Stimulated activated naive CD4-positive, alpha-beta T cell treated with Interleukin-2 at 50 U/mL for 16 hours (primary cell): ENCODE results near the gene TBC1D12.
"Not testable (repeated sequence)": the region's sequence is repeated elsewhere in the genome, so short reads cannot be mapped to it uniquely, and the experiment has no call there.

Experiments
- DNase-seq: peaks from one replicate; lab custom pipeline; 2025; lab: John Stamatoyannopoulos, UW

The TBC1D12 gene

GRCh38 chr10:94402204-94402842 lies at the start of gene TBC1D12:
TBC1D12 (plus strand) TSS chr10:94402541; CDS start chr10:94402614, 73 bp downstream.
- DNase-seq = peak; percentile 12

- no peak for DNase-seq
These were observed 49.0 kb upstream of the TBC1D12 start for GRCh38 chr10:94353336-94353735.

DNA sequence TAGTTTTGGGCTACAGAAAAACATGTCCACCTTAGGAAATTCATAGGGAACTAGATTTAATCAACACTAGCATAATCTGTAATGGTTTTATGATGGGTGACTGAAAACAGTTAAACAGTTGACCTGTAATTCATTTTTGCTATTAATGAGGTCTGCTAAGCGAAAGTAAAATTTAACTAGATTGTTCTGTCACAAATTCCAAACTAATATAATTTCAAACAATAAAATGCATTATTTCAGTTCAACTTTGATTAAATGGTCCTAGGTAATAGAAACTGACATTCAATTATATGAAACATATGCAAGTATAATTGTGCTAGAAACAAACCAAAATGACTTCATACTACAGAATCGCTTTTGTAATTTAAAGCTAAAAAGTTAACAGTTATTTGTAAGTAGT lies 46.5 kb upstream of the TBC1D12 start:
- DNase-seq = no peak

- no peak for DNase-seq
These were observed 45.1 kb upstream of the TBC1D12 start for GRCh38 chr10:94357193-94357592.

GRCh38 chr10:94358480-94358879 lies 43.9 kb upstream of the TBC1D12 start:
- DNase-seq = no peak

DNA sequence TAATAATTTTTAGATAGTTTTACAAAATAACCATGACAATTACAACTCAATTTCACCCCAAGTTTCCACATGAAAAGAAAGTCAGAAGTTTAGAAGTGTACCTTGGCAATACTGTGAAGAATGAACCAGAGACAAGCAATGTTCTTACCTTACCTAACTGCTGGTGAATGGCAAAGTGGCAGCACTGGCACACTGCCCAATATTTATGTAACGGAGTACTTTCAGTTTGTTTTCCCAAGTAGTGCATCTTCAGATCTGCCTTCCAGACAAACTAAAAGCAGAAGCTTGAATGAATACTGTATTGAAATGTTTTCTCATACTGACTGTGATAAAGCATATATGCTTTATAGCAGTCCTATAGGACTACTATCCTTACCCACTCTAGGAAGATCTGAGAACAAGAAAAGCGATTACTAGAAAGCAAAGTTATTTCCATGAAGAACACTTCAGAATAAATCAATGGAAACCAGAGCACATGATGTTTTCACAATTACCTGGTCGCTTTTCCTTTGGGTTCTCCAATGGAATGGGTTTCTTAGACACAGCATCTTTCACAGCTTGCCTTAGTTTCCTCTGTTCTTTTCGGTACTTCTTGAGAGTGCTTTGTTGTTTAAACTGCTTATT lies 41.1 kb upstream of the TBC1D12 start:
- DNase-seq = no peak

DNA sequence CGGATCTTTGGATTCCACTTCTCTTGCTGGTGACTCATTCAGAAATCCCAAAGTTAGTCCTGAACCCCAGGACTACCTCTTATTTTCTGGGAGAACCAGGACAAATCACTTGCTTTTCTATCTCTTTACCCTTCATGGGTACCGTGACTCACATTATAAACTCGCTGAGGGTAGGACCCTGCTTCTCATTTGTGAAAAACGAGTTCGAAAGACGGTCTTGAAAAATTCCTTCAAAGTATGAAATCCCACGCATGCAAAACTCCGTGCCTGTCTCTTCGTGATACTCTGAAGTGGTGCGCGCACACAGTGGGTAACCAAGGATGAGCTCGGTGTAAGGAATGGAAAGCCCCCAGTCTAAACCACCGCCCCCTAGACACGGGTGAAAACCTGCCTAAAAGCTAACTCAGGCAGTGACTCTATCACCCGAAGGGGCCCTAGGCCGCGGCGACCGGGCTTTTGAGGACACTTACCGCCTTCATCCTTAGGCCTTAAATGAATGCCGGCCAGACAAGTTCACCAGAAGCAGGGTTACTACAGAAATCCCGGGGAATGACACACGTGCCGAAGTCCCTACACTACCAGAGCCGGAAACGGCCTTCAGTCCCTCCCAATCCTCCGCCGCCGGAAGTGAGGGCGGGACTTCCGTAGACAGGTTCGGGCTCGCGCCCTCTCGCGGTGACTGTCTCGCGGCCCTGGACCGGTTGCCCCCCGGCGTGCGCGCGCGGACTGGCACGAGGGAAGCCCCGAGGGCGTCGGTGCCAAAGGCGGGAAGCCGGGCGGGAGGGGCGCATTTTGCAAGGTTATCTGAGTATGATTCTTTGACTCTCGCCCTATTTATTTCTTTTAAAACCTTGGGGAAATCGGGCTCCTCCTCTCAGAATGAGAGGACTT lies 39.7 kb upstream of the TBC1D12 start, which contains the start of gene NOC3L:
Gene NOC3L (minus strand): TSS at position 580 of the 891 bp plus-strand sequence. CDS start 101 bp downstream, at position 479.
- DNase-seq = peak; percentile 93

GRCh38 chr10:94363251-94363565 lies 39.1 kb upstream of the TBC1D12 start:
- no peak for DNase-seq

- DNase-seq = no peak
These were observed 37.9 kb upstream of the TBC1D12 start for GRCh38 chr10:94364482-94364881.

DNA sequence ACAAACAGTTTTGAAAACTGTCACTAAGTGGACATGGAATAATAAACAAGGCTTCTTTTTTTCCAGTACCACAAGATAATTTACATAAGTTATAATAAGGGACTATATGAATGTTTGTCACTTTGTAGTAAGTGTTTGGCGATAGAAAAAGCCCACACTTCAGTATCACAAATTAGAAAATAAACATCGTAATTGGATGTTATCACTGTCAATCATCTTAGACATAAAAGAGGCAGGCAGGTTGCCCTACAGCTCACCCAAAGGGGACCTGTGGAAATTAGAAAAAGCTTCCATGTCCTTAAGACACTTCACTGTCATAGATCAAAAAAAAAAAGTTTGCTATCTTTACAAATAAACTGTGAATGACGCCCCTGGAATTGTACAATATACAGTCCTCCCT lies 36.0 kb upstream of the TBC1D12 start:
- DNase-seq = no peak

DNA sequence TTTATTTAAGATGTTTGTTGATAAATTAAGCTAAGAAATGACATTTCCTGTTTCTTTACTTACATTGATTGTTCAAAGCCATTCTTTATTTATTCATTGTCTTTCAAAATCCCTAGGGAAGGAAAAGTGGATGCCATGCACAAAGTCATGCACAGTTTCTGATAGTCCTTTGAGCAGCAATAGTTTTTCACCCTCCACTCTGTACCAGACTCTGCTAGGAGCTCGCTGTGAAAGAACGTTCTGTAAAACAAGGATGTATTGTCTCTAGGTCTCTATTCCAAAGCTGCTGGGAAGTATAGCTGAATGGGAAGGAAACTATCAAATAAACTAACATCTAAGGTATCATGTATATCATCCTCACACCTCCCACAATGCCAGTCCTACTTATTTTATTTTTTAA lies 31.8 kb upstream of the TBC1D12 start:
- DNase-seq = no peak

DNA sequence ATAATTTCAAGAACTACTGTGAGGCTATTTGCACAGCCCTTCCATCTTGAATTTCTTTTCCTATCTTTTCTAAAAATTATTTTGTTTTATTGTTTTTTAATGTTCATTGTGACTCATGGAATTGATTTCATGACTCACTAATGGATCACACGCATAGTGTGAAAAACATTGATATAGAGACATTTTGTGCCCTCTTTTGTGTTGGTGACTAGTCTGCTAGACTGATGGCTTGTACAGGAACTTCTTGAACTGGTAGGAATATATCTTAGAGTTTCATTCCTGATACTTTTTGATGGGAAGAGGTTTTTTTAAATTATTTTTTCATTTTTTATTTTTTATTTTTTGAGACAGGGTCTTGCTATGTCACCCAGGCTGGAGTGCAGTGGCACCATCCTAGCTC lies 27.0 kb upstream of the TBC1D12 start:
- DNase-seq = no peak

DNA sequence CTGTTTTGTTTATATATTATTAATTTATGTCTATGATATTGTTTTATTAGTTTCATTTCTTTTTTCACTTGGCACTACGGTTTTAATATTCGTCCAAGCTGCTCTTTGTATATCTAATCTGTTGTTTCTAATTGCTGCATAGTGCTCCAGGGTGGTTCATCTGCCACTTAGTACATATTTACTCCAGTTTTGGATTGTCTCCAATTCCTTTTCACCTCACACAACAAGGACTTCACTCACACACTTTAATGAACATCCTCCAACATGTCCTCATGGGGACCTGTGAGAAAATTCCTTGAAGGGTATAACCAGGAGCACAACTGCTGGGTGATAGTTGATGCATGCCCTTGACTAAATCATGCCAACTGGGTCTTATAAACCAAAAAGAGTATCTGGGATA lies 25.5 kb upstream of the TBC1D12 start:
- DNase-seq = no peak

DNA sequence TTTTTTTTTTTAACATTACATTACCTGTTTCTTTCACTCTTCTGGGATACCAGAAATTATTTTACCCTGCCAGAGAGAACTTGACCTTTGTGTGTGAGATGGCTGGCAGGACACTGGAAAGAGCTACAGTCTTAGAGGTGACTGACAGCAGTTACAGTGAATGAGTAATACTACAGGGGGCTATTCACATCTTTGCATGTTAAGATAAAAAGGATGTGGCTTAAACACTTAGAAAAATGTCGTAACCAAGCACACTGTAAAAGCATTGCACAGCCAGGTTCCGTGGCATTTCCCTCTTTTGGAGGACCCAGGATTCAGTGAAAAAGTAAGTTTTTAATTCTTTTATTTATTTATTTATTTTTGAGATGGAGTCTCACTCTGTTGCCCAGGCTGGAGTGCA lies 18.8 kb upstream of the TBC1D12 start:
- DNase-seq = no peak

DNA sequence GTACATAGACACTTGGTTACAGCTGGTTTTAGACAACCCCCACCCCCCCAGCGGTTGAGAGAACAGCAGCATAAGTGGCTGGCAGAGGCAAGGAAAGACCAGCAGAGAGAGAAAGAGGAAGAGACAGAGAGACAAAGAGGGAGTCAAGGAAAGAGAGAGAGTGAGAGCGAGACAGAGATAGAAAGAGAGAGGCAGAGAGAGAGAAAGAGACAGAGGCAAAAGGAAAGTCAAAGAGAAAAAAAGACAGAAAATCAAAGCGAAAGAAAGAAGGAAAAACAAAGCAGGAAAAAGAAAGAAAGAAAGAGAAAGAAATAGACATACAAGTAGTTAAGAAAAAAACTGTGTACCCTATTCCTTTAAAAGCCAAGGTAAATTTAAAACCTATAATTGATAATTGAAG lies 16.6 kb upstream of the TBC1D12 start:
- DNase-seq = not testable (repeated sequence)

- DNase-seq = not testable (repeated sequence)
These were observed 10.2 kb upstream of the TBC1D12 start for GRCh38 chr10:94392117-94392516.

DNA sequence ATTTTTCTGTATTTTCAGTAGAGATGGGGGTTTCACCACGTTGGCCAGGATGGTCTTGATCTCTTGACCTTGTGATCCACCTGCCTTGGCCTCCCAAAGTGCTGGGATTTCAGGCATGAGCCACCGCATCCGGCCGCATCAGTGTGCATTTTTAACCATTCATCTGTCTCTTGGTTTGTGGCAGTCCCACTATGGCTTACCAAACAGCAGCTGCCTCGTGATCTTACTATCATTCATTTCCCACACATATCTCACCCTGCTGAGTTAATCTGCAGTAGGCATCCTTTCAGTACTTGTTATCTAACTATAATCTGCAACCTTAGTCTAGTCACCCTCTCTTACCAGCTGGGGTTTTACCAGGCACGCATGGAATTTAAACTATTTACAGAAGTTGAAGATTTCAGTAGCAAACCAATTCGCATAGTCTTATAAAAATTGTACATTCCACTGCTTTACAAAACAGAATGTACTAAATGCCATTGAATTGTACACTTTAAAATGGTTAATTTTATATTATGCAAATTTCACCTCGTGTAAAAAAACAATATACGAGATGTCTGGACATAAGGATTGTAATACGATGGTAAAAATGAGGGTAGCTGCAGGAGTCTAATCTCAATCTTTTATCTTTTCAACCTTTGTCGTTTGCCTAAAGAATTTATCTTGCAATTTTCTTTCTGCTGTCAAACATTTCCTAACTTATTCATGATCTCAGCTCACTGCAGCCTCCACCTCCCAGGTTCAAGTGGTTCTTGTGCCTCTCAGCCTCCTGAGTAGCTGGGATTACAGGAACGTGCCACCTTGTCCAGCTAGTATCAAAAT lies 4.6 kb upstream of the TBC1D12 start:
- DNase-seq = no peak

DNA sequence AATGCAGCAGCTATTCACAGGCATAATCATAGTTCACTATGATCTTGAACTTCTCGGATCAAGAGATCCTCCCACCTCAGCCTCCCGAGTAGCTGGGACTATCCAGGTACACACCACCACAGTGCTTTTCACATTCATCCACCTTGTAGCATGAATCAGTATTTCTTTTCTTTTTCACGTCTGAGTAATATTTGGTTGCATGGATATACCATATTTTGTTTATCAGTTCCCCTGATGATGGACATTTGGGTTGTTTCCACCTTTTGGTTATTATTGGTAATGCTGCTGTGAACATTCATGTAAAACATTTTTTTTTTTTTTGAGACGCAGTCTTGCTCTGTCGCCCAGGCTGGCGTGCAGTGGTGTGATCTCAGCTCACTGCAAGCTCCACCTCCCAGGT lies 3.6 kb upstream of the TBC1D12 start:
- no peak for DNase-seq

- no peak for DNase-seq
These were observed 570 bp downstream of the TBC1D12 start for GRCh38 chr10:94402843-94403379.

GRCh38 chr10:94403380-94404213 lies 1.3 kb downstream of the TBC1D12 start:
- DNase-seq = no peak

DNA sequence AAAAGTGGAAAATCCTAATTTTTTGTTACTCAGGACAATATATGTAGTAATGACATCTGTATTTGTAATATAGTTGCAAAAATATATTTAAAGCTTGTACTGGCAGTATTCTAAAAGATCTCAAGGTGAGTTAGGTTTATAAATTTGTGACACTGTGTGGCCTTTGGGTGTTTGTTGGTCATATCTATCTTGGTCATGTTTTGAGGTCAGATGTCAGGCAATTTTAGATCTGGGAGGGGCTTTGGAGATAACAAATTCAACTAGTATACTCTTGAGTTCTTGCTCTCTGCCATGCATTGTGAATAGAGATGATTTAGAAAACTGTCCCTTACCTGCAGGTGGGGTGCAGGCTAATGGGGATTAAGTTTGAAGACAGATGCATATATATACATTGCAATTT lies 3.1 kb downstream of the TBC1D12 start:
- no peak for DNase-seq
